Ishikawa (cell line): ENCODE results near the gene SCYL1.

ENCODE experiments used
- CEBPB ChIP-seq: IDR thresholded peaks from 2 replicates; pipeline ENCODE4 v1.6.1; 2012
- CREB1 ChIP-seq: IDR thresholded peaks from 2 replicates; pipeline ENCODE4 v1.6.1; 2012; ENCODE audit warnings: low read depth
- EGR1 ChIP-seq: IDR thresholded peaks from 2 replicates; pipeline ENCODE4 v1.6.1; 2012
- EP300 ChIP-seq: IDR thresholded peaks from 2 replicates; pipeline ENCODE4 v1.6.1; 2012; ENCODE audit warnings: borderline replicate concordance
- FOXM1 ChIP-seq: IDR thresholded peaks from 2 replicates; pipeline ENCODE4 v1.6.1; 2012; ENCODE audit warnings: low read depth, borderline replicate concordance
- NFIC ChIP-seq: IDR thresholded peaks from 2 replicates; pipeline ENCODE4 v1.6.1; 2012
- RAD21 ChIP-seq: IDR thresholded peaks from 2 replicates; pipeline ENCODE4 v1.6.1; 2012; ENCODE audit warnings: low read depth
- TAF1 ChIP-seq: IDR thresholded peaks from 2 replicates; pipeline ENCODE4 v1.6.1; 2012; ENCODE audit warnings: low read depth, mild to moderate bottlenecking
- TCF12 ChIP-seq: IDR thresholded peaks from 2 replicates; pipeline ENCODE4 v1.6.1; 2012; ENCODE audit warnings: low read depth
- TEAD4 ChIP-seq: IDR thresholded peaks from 2 replicates; pipeline ENCODE4 v1.6.1; 2012
- YY1 ChIP-seq: IDR thresholded peaks from 2 replicates; pipeline ENCODE4 v1.6.1; 2012; ENCODE audit warnings: low read depth
- ZBTB7A ChIP-seq: IDR thresholded peaks from 2 replicates; pipeline ENCODE4 v1.6.1; 2012; ENCODE audit warnings: low read depth
- TF ChIP-seq, protein P1 (sequence below): IDR thresholded peaks from 2 replicates; pipeline ENCODE4 v1.6.1; 2012
- TF ChIP-seq, protein P2 (sequence below): IDR thresholded peaks from 2 replicates; pipeline ENCODE4 v1.6.1; 2012; ENCODE audit warnings: low read depth, mild to moderate bottlenecking
- TF ChIP-seq, protein P3 (sequence below): IDR thresholded peaks from 2 replicates; pipeline ENCODE4 v1.6.1; 2012

SCYL1 gene

DNA sequence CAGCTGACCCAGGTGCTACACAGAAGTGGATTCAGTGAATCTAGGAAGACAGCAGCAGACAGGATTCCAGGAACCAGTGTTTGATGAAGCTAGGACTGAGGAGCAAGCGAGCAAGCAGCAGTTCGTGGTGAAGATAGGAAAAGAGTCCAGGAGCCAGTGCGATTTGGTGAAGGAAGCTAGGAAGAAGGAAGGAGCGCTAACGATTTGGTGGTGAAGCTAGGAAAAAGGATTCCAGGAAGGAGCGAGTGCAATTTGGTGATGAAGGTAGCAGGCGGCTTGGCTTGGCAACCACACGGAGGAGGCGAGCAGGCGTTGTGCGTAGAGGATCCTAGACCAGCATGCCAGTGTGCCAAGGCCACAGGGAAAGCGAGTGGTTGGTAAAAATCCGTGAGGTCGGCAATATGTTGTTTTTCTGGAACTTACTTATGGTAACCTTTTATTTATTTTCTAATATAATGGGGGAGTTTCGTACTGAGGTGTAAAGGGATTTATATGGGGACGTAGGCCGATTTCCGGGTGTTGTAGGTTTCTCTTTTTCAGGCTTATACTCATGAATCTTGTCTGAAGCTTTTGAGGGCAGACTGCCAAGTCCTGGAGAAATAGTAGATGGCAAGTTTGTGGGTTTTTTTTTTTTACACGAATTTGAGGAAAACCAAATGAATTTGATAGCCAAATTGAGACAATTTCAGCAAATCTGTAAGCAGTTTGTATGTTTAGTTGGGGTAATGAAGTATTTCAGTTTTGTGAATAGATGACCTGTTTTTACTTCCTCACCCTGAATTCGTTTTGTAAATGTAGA is 24.3 kb upstream of the SCYL1 start:
- TF ChIP-seq TEAD4 (0 out of 2 replicates have a peak, but pooled peaks have one; percentile 13), RAD21 (no peak)
- TF ChIP-seq, protein P1, sequence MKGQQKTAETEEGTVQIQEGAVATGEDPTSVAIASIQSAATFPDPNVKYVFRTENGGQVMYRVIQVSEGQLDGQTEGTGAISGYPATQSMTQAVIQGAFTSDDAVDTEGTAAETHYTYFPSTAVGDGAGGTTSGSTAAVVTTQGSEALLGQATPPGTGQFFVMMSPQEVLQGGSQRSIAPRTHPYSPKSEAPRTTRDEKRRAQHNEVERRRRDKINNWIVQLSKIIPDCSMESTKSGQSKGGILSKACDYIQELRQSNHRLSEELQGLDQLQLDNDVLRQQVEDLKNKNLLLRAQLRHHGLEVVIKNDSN: no peak

DNA sequence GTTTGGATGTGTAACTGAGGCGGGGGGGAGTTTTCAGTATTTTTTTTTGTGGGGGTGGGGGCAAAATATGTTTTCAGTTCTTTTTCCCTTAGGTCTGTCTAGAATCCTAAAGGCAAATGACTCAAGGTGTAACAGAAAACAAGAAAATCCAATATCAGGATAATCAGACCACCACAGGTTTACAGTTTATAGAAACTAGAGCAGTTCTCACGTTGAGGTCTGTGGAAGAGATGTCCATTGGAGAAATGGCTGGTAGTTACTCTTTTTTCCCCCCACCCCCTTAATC is 23.8 kb upstream of the SCYL1 start:
- TF ChIP-seq, protein P2, sequence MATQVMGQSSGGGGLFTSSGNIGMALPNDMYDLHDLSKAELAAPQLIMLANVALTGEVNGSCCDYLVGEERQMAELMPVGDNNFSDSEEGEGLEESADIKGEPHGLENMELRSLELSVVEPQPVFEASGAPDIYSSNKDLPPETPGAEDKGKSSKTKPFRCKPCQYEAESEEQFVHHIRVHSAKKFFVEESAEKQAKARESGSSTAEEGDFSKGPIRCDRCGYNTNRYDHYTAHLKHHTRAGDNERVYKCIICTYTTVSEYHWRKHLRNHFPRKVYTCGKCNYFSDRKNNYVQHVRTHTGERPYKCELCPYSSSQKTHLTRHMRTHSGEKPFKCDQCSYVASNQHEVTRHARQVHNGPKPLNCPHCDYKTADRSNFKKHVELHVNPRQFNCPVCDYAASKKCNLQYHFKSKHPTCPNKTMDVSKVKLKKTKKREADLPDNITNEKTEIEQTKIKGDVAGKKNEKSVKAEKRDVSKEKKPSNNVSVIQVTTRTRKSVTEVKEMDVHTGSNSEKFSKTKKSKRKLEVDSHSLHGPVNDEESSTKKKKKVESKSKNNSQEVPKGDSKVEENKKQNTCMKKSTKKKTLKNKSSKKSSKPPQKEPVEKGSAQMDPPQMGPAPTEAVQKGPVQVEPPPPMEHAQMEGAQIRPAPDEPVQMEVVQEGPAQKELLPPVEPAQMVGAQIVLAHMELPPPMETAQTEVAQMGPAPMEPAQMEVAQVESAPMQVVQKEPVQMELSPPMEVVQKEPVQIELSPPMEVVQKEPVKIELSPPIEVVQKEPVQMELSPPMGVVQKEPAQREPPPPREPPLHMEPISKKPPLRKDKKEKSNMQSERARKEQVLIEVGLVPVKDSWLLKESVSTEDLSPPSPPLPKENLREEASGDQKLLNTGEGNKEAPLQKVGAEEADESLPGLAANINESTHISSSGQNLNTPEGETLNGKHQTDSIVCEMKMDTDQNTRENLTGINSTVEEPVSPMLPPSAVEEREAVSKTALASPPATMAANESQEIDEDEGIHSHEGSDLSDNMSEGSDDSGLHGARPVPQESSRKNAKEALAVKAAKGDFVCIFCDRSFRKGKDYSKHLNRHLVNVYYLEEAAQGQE: no peak
- TF ChIP-seq, protein P1: no peak
- TF ChIP-seq RAD21: no peak

DNA sequence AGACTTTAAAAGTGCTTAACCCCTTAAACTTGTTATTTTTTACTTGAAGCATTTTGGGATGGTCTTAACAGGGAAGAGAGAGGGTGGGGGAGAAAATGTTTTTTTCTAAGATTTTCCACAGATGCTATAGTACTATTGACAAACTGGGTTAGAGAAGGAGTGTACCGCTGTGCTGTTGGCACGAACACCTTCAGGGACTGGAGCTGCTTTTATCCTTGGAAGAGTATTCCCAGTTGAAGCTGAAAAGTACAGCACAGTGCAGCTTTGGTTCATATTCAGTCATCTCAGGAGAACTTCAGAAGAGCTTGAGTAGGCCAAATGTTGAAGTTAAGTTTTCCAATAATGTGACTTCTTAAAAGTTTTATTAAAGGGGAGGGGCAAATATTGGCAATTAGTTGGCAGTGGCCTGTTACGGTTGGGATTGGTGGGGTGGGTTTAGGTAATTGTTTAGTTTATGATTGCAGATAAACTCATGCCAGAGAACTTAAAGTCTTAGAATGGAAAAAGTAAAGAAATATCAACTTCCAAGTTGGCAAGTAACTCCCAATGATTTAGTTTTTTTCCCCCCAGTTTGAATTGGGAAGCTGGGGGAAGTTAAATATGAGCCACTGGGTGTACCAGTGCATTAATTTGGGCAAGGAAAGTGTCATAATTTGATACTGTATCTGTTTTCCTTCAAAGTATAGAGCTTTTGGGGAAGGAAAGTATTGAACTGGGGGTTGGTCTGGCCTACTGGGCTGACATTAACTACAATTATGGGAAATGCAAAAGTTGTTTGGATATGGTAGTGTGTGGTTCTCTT is 23.2 kb upstream of the SCYL1 start:
- TF ChIP-seq, protein P3, sequence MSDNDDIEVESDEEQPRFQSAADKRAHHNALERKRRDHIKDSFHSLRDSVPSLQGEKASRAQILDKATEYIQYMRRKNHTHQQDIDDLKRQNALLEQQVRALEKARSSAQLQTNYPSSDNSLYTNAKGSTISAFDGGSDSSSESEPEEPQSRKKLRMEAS: 0 out of 2 replicates have a peak, but pooled peaks have one; percentile 14
- no peak for TF ChIP-seq CEBPB
- TF ChIP-seq ZBTB7A: no peak
- TF ChIP-seq TEAD4: no peak
- TF ChIP-seq TCF12: no peak
- TF ChIP-seq EGR1: no peak
- TF ChIP-seq, protein P1: no peak
- TF ChIP-seq YY1: no peak

DNA sequence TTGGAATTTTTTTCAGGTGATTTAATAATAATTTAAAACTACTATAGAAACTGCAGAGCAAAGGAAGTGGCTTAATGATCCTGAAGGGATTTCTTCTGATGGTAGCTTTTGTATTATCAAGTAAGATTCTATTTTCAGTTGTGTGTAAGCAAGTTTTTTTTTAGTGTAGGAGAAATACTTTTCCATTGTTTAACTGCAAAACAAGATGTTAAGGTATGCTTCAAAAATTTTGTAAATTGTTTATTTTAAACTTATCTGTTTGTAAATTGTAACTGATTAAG is 22.7 kb upstream of the SCYL1 start:
- TF ChIP-seq YY1 (no peak), NFIC (no peak), TAF1 (no peak), TEAD4 (no peak), CEBPB (no peak), CREB1 (no peak), RAD21 (no peak), TCF12 (no peak), FOXM1 (no peak), ZBTB7A (no peak), EP300 (no peak), EGR1 (no peak)
- TF ChIP-seq, protein P2: no peak
- TF ChIP-seq, protein P3: no peak
- TF ChIP-seq, protein P1: no peak

DNA sequence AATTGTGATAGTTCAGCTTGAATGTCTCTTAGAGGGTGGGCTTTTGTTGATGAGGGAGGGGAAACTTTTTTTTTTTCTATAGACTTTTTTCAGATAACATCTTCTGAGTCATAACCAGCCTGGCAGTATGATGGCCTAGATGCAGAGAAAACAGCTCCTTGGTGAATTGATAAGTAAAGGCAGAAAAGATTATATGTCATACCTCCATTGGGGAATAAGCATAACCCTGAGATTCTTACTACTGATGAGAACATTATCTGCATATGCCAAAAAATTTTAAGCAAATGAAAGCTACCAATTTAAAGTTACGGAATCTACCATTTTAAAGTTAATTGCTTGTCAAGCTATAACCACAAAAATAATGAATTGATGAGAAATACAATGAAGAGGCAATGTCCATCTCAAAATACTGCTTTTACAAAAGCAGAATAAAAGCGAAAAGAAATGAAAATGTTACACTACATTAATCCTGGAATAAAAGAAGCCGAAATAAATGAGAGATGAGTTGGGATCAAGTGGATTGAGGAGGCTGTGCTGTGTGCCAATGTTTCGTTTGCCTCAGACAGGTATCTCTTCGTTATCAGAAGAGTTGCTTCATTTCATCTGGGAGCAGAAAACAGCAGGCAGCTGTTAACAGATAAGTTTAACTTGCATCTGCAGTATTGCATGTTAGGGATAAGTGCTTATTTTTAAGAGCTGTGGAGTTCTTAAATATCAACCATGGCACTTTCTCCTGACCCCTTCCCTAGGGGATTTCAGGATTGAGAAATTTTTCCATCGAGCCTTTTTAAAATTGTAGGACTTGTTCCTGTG is 22.1 kb upstream of the SCYL1 start:
- TF ChIP-seq CEBPB (no peak), EP300 (no peak)
